ENCODE data around the gene SCFD2. TPM values are rescaled to one million over a fixed set of nuclear protein-coding genes. Genes with fewer than 3 reads are reported as not detected.

SCFD2 gene
- total and polyA plus RNA-seq, 8 donors, result 4.0 to 13.5 (median 8.9) TPM

DNA sequence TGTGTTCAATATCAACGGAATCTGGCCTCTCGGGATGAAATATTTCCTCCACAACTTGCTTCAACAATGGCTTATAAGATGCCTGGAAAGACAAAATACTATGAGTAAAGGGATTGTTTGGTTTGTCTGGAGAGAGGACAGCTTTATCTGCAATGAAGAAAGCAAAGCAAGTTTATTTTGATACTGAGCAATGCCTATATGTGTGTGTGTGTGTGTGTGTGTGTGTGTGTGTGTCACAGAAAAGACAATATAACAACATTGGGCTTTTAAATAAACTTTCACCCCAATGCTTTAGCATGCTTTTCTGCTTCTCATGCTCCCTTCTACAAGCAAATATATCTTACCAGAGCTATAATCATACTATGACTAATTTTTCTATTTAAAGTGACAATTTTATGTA lies 458.4 kb downstream of the SCFD2 start:
- no peaks in the 10 kb centered on the region for H3K9me3 ChIP-seq
- 91 to 96% methylated on average over 2 of the region's 2 CpGs for WGBS, 2 donors
- no peak for DNase-seq
- peaks cover 0 to 7% (median 4%) of the 10 kb centered on the region in 3 donors for H3K4me1 ChIP-seq
- ATAC-seq, result no peak
- no peak overlapping the region for H3K4me3 ChIP-seq
- TF ChIP-seq, protein P1, sequence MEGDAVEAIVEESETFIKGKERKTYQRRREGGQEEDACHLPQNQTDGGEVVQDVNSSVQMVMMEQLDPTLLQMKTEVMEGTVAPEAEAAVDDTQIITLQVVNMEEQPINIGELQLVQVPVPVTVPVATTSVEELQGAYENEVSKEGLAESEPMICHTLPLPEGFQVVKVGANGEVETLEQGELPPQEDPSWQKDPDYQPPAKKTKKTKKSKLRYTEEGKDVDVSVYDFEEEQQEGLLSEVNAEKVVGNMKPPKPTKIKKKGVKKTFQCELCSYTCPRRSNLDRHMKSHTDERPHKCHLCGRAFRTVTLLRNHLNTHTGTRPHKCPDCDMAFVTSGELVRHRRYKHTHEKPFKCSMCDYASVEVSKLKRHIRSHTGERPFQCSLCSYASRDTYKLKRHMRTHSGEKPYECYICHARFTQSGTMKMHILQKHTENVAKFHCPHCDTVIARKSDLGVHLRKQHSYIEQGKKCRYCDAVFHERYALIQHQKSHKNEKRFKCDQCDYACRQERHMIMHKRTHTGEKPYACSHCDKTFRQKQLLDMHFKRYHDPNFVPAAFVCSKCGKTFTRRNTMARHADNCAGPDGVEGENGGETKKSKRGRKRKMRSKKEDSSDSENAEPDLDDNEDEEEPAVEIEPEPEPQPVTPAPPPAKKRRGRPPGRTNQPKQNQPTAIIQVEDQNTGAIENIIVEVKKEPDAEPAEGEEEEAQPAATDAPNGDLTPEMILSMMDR (IDR thresholded peaks at IDR 0.05), result no peak
- no peak overlapping the region for H3K27ac ChIP-seq
- no peaks in the 10 kb centered on the region for H3K36me3 ChIP-seq
- intact Hi-C loops (cut with DNase I), result no loop called here
- no peaks in the 10 kb centered on the region for H3K27me3 ChIP-seq
- no peak for FAIRE-seq

DNA sequence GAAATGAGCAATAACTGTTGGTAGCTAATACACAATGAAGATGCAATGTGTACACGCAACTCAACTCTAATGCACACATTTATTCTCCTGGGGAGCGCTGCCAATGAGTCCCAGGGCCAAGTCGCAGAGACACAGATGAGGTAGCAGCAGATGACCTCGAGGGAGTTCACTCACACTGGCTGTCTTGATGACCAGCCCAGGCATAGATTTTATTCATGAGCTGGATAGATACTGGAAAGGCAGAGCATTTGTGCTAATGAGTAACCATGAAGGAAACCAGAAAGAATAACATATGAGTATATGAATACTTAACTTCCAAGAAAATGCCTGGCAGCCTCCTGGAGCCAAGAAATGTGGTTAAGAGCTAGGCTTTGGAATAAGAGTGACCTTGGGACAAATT lies 461.4 kb downstream of the SCFD2 start:
- 75 to 81% methylated on average over 4 of the region's 4 CpGs for WGBS, 2 donors
- intact Hi-C loops (cut with DNase I), result no loop called here
- Histone ChIP-seq H3K9me3 (no peaks in the 10 kb centered on the region), H3K4me1 (no peaks in the 10 kb centered on the region), H3K27me3 (no peaks in the 10 kb centered on the region), H3K4me3 (no peak overlapping the region), H3K36me3 (no peaks in the 10 kb centered on the region), H3K27ac (no peak overlapping the region)
- DNase-seq (no peak), ATAC-seq (no peak), FAIRE-seq (no peak)
- TF ChIP-seq, protein P1 (IDR thresholded peaks at IDR 0.05), result no peak

GRCh38 chr4:52903273-52903672 lies 462.6 kb downstream of the SCFD2 start:
- intact Hi-C loops (cut with DNase I), result no loop called here
- H3K4me3 ChIP-seq, result no peak overlapping the region
- H3K9me3 ChIP-seq, result no peaks in the 10 kb centered on the region
- ATAC-seq (no peak), FAIRE-seq (no peak), DNase-seq (no peak)
- TF ChIP-seq, protein P1 (IDR thresholded peaks at IDR 0.05), result no peak
- H3K27ac ChIP-seq, result no peak overlapping the region
- no peaks in the 10 kb centered on the region for H3K4me1 ChIP-seq
- no peaks in the 10 kb centered on the region for H3K27me3 ChIP-seq
- H3K36me3 ChIP-seq, result no peaks in the 10 kb centered on the region
- WGBS, 2 donors, result 96 to 97% methylated on average over 4 of the region's 4 CpGs

GRCh38 chr4:52894443-52894842 lies 471.4 kb downstream of the SCFD2 start:
- no peaks in the 10 kb centered on the region for H3K4me1 ChIP-seq
- H3K36me3 ChIP-seq, result no peaks in the 10 kb centered on the region
- TF ChIP-seq, protein P1 (IDR thresholded peaks at IDR 0.05), result no peak
- H3K4me3 ChIP-seq, result no peak overlapping the region
- intact Hi-C loops (cut with DNase I), result no loop called here
- H3K9me3 ChIP-seq, result no peaks in the 10 kb centered on the region
- H3K27ac ChIP-seq, result no peak overlapping the region
- ATAC-seq, result no peak
- no peak for DNase-seq
- no peaks in the 10 kb centered on the region for H3K27me3 ChIP-seq
- WGBS, 2 donors, result 95 to 97% methylated on average over 1 of the region's 1 CpG
- FAIRE-seq, result no peak

DNA sequence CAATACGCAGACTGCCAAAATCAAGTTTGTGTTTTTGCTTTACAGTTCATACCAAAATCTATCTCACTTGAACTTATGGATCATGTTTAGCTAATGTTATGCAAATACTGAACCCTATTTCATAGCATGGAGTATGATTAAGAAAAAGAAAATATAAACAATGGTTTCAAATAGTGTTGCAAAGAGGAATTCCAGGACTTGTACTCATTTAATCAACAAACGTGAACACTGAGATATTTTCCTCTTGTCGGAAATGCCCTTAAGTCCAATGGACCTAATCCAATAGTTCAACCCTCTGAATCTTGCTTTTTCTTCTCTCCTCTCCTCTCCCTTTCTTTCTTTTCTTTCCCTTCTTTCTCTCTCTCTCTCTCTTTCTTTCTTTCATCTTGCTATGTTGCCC lies 473.0 kb downstream of the SCFD2 start:
- no peak for ATAC-seq
- no peak overlapping the region for H3K27ac ChIP-seq
- H3K27me3 ChIP-seq, result no peaks in the 10 kb centered on the region
- H3K9me3 ChIP-seq, result no peaks in the 10 kb centered on the region
- WGBS, 2 donors, result 94 to 96% methylated on average over 3 of the region's 3 CpGs
- TF ChIP-seq, protein P1 (IDR thresholded peaks at IDR 0.05), result no peak
- H3K4me1 ChIP-seq, result no peaks in the 10 kb centered on the region
- no peak for FAIRE-seq
- H3K4me3 ChIP-seq, result no peak overlapping the region
- intact Hi-C loops (cut with DNase I), result no loop called here
- H3K36me3 ChIP-seq, result no peaks in the 10 kb centered on the region
- DNase-seq, result no peak
